PC-3 (cell line): ENCODE data around the gene ZCCHC24. TPM values are rescaled to one million over a fixed set of nuclear protein-coding genes. Genes with fewer than 3 reads are reported as not detected.

ENCODE experiments used
- ATAC-seq: fragments of 200-7000 bp; cut with Tn5 transposase; 2 replicates; pipeline ENCODE4 v1.9.1; 2020; ENCODE audit warnings: mild to moderate bottlenecking, moderate library complexity
- BruUV-seq: library from RNA; stranded (reverse); fragments of 400-500 nt; replicated peaks from 2 replicates; lab custom pipeline; 2021; lab: Mats Ljungman, UMichigan
- CTCF ChIA-PET: fragments of 300-600 bp; sonication (Branson Sonifier 250); formaldehyde crosslinking; loops from one replicate; lab custom pipeline; 2022; ENCODE audit warnings: antibody characterized with exemption; lab: Charles Lee
- POLR2A ChIA-PET: fragments of 300-600 bp; sonication (Branson Sonifier 250); formaldehyde crosslinking; loops from one replicate; lab custom pipeline; 2022; ENCODE audit warnings: antibody characterized with exemption; ENCODE audit not compliant: unreplicated experiment; lab: Charles Lee
- DNase-seq: peaks from one replicate; pipeline ENCODE4 v3.0.0-alpha.2; 2015
- H2AFZ ChIP-seq: fragments of 300-600 bp; sonication (generic); 2 replicates; pipeline ENCODE4 v1.6.0; 2016; ENCODE audit warnings: antibody characterized with exemption, low read length
- H3F3A ChIP-seq: fragments of 300-600 bp; sonication (generic); one replicate; pipeline ENCODE4 v1.6.0; 2017; ENCODE audit warnings: antibody characterized with exemption, low read length, control low read depth, mild to moderate bottlenecking; ENCODE audit not compliant: unreplicated experiment
- H3K27ac ChIP-seq: fragments of 300-600 bp; sonication (generic); 2 replicates; pipeline ENCODE4 v1.5.1; 2016; ENCODE audit warnings: mild to moderate bottlenecking, low read length
- H3K27me3 ChIP-seq: fragments of 300-600 bp; sonication (generic); 2 replicates; pipeline ENCODE4 v1.6.1; 2016; ENCODE audit warnings: low read length, mixed read lengths
- H3K36me3 ChIP-seq: fragments of 300-600 bp; sonication (generic); 2 replicates; pipeline ENCODE4 v1.6.1; 2016; ENCODE audit warnings: low read depth, mixed run types, low read length, mixed read lengths
- H3K4me1 ChIP-seq: fragments of 300-600 bp; sonication (generic); 2 replicates; pipeline ENCODE4 v1.5.1; 2016; ENCODE audit warnings: low read length; ENCODE audit not compliant: insufficient read depth
- H3K4me2 ChIP-seq: fragments of 300-600 bp; sonication (generic); 2 replicates; pipeline ENCODE4 v1.6.0; 2016; ENCODE audit warnings: low read length
- H3K4me3 ChIP-seq: fragments of 300-600 bp; sonication (generic); 2 replicates; pipeline ENCODE4 v1.5.1; 2016; ENCODE audit warnings: mild to moderate bottlenecking, low read length, mixed read lengths
- H3K79me2 ChIP-seq: fragments of 300-600 bp; sonication (generic); 2 replicates; pipeline ENCODE4 v1.6.1; 2017; ENCODE audit warnings: low read length, mixed read lengths
- H3K9ac ChIP-seq: fragments of 300-600 bp; sonication (generic); 2 replicates; pipeline ENCODE4 v1.6.0; 2016; ENCODE audit warnings: mild to moderate bottlenecking, low read length
- H3K9me2 ChIP-seq: fragments of 300-600 bp; sonication (generic); replicated peaks from 2 replicates; pipeline ENCODE4 v1.6.1; 2016; ENCODE audit warnings: mixed run types, low read length, mixed read lengths
- H3K9me3 ChIP-seq: fragments of 300-600 bp; sonication (generic); 2 replicates; pipeline ENCODE4 v1.6.1; 2016; ENCODE audit warnings: low read length, mixed read lengths
- H4K20me1 ChIP-seq: fragments of 300-600 bp; sonication (generic); 2 replicates; pipeline ENCODE4 v1.6.1; 2016; ENCODE audit warnings: low read length, mixed read lengths
- EZH2 ChIP-seq: fragments of 300-600 bp; sonication (generic); IDR thresholded peaks from one replicate; pipeline ENCODE4 v1.6.1; 2017; ENCODE audit warnings: antibody characterized with exemption, mild to moderate bottlenecking, low read length; ENCODE audit not compliant: unreplicated experiment
- EZH2phosphoT487 ChIP-seq: fragments of 300-600 bp; sonication (generic); IDR thresholded peaks from 2 replicates; pipeline ENCODE4 v1.6.1; 2018; ENCODE audit warnings: mild to moderate bottlenecking, antibody characterized with exemption, low read length, borderline replicate concordance
- intact Hi-C: fragments of 100-400 bp; cut with micrococcal nuclease; formaldehyde crosslinking; loops from 2 replicates; pipeline ENCODE4 v1.9.0; 2023
- total RNA-seq: library from RNA; depleted of rRNA; stranded (reverse); fragments of >200 nt; gene quantifications from 2 replicates; pipeline ENCODE4 v1.2.3, GENCODE V29; 2014
- TF ChIP-seq, protein P1 (sequence below): fragments of 300-600 bp; sonication (generic); conservative IDR thresholded peaks from 2 replicates; pipeline ENCODE4 v1.5.1; 2017; ENCODE audit warnings: antibody characterized with exemption, low read depth, mild to moderate bottlenecking, low read length

ZCCHC24 gene
- total RNA-seq, 1 experiment from 2014 or later: 32.9 TPM

DNA sequence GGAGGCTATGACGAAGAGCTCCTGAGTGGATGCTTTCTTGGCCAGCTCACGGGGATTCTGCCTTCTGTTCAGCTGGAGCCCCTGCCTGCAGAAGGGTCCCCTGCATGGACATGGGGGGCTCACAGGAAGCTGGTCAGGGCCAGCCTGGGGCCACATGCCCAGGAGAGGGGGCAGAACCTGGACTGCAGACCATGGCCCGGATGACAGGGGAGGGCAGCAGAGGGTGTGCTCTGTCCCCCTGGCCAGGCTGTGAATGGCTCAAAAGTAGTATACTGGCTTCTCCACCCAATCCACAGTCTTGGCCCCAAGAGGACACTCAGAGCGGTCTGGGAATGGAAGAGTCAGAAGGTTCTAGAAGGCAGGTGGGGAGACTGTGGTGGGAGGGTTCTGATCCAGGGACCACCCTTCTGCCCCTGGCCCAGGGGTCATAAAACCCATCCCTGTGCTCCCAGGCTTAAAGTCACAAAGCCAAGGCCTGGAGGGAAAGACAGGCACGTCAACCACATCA lies 57.9 kb downstream of the ZCCHC24 start:
- no peak overlapping the region for H3K9ac ChIP-seq
- no peaks in the 10 kb centered on the region for H4K20me1 ChIP-seq
- no peak for TF ChIP-seq EZH2phosphoT487
- TF ChIP-seq, protein P1, sequence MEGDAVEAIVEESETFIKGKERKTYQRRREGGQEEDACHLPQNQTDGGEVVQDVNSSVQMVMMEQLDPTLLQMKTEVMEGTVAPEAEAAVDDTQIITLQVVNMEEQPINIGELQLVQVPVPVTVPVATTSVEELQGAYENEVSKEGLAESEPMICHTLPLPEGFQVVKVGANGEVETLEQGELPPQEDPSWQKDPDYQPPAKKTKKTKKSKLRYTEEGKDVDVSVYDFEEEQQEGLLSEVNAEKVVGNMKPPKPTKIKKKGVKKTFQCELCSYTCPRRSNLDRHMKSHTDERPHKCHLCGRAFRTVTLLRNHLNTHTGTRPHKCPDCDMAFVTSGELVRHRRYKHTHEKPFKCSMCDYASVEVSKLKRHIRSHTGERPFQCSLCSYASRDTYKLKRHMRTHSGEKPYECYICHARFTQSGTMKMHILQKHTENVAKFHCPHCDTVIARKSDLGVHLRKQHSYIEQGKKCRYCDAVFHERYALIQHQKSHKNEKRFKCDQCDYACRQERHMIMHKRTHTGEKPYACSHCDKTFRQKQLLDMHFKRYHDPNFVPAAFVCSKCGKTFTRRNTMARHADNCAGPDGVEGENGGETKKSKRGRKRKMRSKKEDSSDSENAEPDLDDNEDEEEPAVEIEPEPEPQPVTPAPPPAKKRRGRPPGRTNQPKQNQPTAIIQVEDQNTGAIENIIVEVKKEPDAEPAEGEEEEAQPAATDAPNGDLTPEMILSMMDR: no peak
- no peak for TF ChIP-seq EZH2
- no peak overlapping the region for H3K4me3 ChIP-seq
- no peaks in the 10 kb centered on the region for H3F3A ChIP-seq
- no peaks in the 10 kb centered on the region for H3K79me2 ChIP-seq
- no peaks in the 10 kb centered on the region for H3K4me1 ChIP-seq
- POLR2A ChIA-PET: interaction anchor here (0.6 to 0.7 kb wide), 2 partner anchors 18 to 44 kb away, joined by 3 read pairs; no protein-coding TSS in a partner anchor
- no peaks in the 10 kb centered on the region for H3K27me3 ChIP-seq
- ATAC-seq (peak; percentile 11; the same call in 1 of the 2 replicates), DNase-seq (no peak)
- CTCF ChIA-PET: no interaction called here
- intact Hi-C loops: no loop called here
- H3K36me3 ChIP-seq: no peaks in the 10 kb centered on the region
- no peak overlapping the region for H3K4me2 ChIP-seq
- H3K9me2 ChIP-seq: no peaks in the 10 kb centered on the region
- no TSS peak for BruUV-seq
- no peak overlapping the region for H3K27ac ChIP-seq
- no peak overlapping the region for H2AFZ ChIP-seq
- no peaks in the 10 kb centered on the region for H3K9me3 ChIP-seq

DNA sequence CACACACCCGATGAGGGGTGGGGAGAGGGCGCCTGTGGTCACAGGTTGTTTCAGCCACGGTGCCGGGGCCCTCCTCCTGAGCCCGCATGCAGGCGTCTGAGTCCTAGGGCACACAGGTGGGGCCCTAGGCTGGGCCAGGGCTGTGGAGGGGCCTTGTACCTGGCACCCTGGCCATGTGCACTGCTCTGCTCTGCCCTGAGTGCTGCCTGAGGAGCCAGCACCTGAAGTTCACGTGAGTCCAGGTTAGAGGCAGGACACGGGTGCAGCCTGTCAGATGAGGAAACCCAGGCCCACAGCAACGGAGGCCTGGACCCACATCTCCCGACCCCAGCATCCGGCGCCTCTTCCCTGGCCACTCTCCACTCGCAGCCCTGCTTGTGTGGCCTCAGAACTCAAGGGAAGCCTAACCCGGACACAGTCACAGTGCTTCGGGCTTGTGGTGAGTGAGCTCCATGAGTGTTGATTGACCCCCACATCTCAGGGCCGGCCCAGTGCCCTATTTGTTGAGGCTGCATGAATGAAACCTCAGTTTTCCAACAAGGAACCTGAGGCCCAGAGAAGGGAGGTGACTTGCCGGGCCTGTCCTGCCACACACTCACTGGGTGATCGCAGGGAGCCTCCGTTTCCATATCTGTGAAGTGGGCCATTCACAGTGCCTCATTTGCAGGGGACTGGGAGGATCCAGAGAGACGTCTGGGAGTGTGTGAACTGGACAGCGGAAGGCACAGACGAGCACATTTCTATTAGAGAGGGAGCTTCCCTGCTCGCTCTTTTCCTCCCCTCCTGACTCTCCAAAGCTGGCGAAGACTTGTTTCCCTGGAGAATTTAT lies 58.6 kb downstream of the ZCCHC24 start:
- CTCF ChIA-PET: no interaction called here

DNA sequence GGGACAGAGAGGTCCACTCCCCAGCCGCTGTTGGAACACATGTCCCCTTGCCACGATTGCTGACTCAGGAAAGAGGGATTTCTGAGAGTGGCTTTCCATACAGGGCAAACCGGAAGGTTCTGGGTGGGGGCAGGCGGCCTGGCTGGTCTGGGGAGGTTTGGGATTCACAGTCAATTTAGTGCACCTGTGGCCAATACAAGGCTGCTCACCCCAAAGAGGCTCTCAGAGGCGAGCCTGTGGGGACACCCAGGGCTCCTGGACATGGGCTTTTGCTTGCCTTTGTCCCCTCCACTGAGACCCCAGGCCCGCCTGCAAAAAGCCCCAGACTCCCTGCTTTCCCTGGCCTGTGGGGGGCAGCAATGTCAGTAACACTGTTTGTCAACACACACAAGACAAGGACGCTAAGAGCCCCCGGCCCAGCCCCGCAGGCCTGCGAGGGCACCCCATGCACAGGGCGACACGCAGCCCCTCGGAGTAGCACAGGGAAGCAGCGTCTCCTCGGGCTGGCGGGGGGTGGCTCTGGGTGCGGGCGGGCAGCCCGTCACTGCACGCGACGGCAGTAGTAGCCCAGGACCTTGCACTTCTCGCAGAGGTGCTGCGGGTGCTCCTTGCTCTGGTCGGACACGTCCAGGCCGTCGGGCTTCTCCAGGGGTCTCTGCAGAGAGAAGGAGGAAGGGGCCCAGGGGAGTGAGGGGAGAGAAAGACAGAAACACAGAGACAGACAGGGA lies 59.5 kb downstream of the ZCCHC24 start:
- H2AFZ ChIP-seq: no peak overlapping the region
- no peak overlapping the region for H3K4me3 ChIP-seq
- no peaks in the 10 kb centered on the region for H3K9me2 ChIP-seq
- H4K20me1 ChIP-seq: no peaks in the 10 kb centered on the region
- H3K27ac ChIP-seq: no peak overlapping the region
- intact Hi-C loops: no loop called here
- CTCF ChIA-PET: no interaction called here
- no peak overlapping the region for H3K9ac ChIP-seq
- no peaks in the 10 kb centered on the region for H3F3A ChIP-seq
- no peak for DNase-seq
- H3K4me2 ChIP-seq: no peak overlapping the region
- no peaks in the 10 kb centered on the region for H3K36me3 ChIP-seq
- POLR2A ChIA-PET: no interaction called here
- H3K4me1 ChIP-seq: no peaks in the 10 kb centered on the region
- no peak for ATAC-seq
- H3K27me3 ChIP-seq: no peaks in the 10 kb centered on the region
- no peaks in the 10 kb centered on the region for H3K79me2 ChIP-seq
- no peak for TF ChIP-seq EZH2phosphoT487
- no peak for TF ChIP-seq EZH2
- TF ChIP-seq, protein P1: peak; percentile 65
- no TSS peak for BruUV-seq
- no peaks in the 10 kb centered on the region for H3K9me3 ChIP-seq

More for the DNA sequence above, 58.6 kb downstream of the ZCCHC24 start:
- Histone ChIP-seq H3K27ac (no peak overlapping the region), H2AFZ (no peak overlapping the region), H3K79me2 (no peaks in the 10 kb centered on the region), H3K4me1 (no peaks in the 10 kb centered on the region), H3F3A (no peaks in the 10 kb centered on the region), H3K4me3 (no peak overlapping the region), H3K9me3 (no peaks in the 10 kb centered on the region), H3K27me3 (no peaks in the 10 kb centered on the region), H3K4me2 (no peak overlapping the region), H3K9me2 (no peaks in the 10 kb centered on the region), H3K9ac (no peak overlapping the region), H3K36me3 (no peaks in the 10 kb centered on the region), H4K20me1 (no peaks in the 10 kb centered on the region)
- no peak for DNase-seq
- peak; percentile 19 for ATAC-seq
- TF ChIP-seq EZH2phosphoT487 (no peak), EZH2 (no peak)
- BruUV-seq: no TSS peak
- POLR2A ChIA-PET: interaction anchor here (0.7 kb wide), 1 partner anchor 19 kb away, joined by 3 read pairs; no protein-coding TSS in a partner anchor
- intact Hi-C loops: no loop called here
